ENCODE measurements around the gene MIER2.
"Not testable (repeated sequence)": the region's sequence is repeated elsewhere in the genome, so short reads cannot be mapped to it uniquely, and the experiment has no call there.

The MIER2 gene

DNA sequence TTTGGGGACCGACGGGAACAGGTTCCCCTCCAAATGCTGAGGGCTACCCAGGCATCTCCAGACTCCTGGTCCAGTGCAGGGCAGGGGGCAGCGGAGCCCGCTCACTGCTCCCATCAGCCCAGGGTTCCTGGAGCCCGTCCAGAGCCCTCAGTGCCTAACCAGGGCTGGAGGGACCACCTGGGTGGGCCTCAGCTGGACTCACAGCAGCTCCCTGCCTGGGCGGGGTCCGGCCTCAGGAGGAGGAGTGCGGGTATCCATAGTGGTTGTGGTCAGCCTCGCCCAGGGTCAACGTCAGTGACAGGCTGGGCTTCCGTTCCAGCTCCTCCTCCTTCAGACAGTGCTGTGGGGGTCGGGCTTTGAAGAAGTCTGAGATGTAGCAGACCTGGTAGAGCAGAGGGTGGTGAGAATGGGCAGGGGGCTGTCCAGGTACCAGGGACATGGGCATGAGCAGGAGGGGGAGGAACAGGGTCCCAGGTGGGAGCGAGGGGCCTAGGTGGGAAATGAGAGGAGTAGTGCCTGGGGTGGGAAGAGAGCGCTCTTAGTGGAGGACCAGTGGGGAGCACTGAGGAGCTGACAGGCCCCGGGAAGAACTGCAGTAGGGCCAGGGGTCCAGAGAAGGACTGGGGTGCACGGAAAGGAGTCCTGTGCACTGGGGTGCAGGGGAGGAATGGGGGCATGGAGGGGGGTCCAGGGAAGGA is 63.3 kb downstream of the MIER2 start:
- no peak for DNase-seq

DNA sequence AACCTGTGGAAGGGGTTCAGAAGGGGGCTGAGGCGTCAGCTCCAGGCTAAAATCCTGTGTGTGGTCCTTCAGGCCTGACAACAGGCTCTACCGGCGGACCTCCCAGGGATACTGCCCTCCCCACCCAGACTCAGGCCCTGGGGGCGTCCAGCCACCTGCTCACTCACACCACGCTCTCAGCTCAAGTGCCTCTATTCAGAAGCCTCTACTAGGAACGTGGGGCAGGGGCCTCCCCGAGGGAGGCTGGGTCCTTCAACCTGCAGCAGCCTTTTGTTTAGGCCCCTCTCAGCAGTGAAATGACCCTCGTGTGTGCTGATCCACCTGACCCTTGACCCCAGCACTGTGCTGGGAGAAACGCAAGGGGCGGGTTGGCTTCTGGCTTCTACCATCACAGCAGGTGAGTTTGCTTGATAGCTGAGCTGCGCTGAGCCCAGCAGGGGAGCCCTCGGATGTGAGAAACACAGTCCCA is 64.0 kb downstream of the MIER2 start:
- peak; percentile 75 for DNase-seq

DNA sequence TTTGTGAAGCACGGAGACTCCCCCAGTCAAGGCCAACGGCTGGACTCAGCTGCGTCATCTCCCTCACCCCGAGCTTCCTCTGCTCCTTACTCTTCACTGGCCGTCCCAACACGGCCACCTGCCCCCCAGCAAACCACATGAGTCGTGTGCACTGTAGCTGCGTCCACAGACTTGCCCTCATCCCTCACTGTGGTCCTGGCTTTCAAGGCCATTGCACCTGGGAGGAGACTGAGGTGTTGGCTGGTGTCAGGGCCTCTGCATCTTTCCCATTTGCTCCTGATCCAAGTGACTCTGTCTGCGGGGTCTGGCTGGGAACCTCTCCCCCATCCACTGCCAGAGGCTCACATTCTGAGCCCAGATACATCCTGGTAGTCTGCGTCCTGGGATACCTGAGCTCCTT is 64.9 kb downstream of the MIER2 start:
- DNase-seq: no peak

DNA sequence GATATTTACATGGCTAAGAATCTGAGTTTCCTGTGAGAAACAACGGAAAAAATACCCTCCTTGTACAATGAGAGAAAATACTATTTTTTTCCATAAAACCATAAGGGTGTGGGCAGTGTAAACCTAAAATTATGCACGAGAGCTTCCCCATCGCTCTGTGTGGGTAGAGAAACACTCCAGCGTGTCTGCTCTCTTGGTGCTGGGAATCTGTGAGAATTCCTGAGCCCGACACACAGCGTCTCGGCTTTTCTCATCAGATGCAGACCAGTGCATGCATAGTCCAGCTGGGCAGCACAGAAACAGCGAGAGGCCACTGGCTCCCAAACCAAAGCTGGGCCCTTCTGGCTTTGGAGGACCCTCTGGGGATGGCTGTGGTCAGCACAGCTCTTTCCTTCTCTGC is 65.4 kb downstream of the MIER2 start:
- DNase-seq: no peak

DNA sequence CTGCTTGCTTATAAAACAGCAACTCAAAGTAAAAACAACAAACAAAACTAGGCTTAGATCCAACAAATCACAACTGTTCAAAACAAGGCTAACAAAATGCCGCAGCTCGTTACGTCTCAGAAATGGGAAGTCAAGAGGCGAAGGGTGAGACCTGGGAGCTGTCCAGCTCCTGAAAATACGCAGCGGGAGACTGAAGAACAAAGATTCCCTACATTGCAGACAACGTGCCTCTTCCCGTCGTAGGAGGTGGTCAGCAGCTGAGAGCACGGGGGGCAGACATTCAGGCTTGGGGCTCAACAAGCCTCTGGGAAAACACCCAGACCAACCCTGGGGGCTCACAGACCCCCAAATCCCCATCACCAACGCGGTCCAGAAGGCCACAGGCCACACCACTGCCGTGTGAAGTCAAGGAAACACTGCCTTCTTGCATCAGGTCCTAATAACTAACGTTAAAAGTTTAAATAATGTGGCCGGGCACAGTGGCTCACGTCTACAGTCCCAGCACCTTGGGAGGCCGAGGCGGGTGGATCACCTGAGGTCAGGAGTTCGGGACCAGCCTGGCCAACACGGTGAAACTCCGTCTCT is 66.9 kb downstream of the MIER2 start:
- DNase-seq: no peak

DNA sequence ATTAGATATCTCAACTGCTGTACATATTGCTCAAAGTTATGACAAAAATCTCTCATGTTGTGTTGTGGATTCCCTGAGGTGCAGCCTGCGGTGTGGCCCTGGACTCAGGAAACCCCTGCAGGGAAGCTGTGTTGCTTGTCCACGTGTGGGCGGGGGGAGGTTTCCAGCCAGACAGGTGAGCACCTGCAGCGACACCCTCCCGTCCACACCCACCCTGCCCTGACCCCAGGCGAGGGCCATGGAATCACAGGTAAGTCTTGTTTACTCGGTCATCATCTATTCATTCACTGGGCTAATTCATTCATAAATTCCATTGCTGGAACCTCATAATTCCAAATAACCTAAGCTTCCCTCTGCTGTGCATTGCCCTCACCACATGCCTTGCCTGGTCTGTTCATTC is 67.5 kb downstream of the MIER2 start:
- peak; percentile 62 for DNase-seq

DNA sequence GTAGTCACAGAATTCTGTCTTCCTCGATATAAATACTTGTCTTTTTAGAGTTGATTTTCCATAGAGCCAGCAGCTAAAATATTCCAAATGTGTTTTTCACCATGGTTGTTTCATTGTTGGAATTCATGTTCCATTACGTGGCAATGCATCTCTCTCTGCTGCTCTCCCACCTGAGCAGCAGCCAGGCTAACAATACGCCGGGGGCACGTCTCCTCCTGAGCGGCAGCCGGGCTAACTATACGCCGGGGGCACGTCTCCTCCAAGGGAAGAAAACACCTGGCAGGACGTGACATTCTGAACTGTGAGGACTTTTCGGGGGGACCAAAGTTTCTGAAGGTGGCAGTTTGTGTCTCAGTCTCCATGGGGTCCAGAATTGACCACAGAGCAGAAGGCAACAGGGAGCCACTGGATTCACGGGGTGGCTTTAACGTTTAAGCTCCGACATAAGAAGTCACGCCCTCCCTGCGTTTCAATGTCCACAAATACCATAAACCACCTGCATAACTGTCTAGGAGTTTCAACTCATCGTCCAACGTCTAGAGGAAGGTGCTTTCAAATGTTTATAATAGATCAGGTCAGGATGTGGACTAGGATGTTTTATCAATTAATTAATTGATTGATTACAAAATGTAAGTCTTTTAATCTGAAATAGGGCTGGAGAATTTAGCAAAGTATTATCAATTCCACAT is 68.5 kb downstream of the MIER2 start:
- no peak for DNase-seq

DNA sequence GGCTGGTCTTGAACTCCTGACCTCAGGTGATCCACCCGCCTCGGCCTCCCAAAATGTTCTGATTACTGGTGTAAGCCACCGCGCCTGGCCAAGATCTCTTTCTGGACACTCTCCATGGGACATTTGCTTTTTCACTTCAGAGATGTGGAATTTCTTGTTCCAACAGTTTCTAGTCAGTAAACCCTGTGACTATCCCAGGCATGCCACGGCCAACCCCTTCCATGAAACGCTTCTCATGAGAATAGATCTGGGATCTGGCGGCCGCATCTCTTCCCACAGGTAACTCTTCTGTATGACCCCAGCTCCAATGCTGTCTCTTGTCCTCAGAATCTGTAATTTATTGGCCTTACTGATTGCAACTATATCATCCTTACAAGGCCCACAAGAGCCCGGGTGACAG is 69.6 kb downstream of the MIER2 start:
- no peak for DNase-seq

DNA sequence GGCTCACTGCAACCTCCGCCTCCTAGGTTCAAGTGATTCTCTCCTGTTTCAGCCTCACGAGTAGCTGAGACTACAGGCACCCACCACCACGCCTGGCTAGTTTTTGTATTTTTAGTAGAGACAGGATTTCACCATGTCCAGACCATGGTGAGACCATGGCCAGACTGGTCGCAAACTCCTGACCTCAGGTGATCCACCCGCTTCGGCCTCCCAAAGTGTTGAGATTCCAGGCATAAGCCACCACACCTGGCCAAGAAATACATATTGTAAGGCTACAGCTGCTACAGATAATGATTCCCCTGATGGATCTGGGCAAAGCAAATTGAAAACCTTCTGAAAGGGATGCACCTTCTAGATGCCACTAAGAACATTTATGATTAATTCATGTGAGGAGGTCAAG is 71.2 kb downstream of the MIER2 start:
- DNase-seq: no peak

DNA sequence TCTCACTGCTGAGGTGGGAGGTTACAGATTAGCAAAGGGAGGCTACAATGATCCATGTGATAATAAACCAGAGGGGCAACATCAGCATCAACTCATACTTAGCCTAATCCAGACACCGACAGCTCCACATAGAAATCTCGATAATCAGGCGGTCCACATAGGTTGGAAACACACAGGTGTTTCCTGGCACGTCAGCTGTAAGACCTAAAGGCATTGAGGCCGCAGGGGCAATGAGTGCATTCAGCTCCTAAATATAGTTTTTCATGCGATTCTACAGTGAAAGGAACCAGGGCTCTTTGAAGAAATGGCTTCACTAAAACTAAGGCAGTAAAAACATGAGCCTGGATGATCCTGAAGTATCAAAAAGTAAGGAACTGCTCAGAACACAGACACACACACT is 72.7 kb downstream of the MIER2 start:
- DNase-seq: no peak

DNA sequence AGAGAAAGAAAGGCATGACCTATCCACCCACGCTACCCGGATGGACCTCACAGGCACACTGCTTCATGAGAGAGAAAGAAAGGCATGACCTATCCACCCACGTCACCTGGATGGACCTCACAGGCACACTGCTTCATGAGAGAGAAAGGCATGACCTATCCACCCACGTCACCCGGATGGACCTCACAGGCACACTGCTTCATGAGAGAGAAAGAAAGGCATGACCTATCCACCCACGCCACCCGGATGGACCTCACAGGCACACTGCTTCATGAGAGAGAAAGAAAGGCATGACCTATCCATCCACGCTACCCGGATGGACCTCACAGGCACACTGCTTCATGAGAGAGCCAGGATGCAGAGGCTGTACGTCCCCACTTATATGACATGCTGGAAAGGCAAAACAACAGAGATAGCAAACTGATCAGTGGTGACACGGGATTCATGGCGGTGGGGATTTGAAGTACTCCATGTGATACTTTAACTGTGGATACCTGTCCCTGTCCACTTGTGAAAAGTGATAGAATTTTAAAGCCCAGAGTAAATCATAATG is 73.8 kb downstream of the MIER2 start:
- not testable (repeated sequence) for DNase-seq

DNA sequence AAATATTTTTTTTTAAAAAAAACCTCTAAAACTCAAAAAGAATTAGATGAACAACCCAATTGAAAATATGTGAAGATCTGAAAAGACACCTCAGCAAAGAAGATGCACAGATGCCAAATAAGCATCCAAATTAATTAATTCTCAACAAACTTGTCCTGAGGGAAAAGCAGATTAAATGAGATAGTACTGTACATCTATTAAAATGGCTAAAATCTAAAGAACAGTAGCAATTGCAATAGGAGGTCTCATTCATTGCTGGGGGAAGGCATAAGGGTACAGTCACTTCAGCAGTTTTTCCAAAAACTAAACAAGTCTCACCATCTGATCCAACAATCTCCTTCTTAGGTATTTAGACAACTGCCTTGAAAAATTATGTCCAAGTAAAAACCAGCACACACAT is 75.4 kb downstream of the MIER2 start:
- DNase-seq: no peak

DNA sequence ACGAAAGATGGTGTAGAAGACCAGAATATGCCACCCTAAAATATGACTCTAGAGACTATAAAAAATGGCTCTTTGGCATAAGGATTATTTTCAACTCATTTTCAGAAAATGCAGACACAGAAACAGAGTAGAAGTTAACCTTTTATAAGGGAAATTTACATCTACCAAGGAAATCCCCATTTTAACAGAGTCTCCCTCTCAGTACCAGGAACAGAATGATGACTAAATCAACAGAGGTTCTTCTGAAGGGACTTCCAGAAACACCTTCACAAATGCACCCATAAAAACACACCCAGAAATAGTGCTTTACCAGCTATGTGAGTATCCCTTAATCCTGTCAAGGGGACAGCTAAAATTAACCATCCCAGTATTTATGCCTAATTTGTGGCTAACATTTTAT is 82.5 kb downstream of the MIER2 start:
- no peak for DNase-seq

DNA sequence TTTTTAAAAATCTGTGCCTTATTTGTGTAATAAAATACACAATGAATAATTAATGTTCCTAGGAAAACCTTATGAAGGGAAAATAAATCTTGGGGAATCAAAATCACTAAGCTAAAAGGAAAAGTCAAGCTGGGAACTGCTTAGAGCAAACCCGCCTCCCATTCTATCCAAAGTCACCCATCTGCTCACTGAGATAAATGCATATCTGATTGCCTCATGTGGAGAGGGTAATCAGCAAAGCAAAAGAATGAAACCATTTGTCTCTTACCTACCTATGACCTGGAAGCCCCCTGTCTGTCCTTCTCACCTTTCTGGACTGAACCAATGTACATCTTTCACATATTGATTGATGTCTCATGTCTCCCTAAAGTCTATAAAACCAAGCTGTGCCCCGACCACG is 87.8 kb downstream of the MIER2 start:
- DNase-seq: not testable (repeated sequence)

All from NCI-H69 (cell line).